ENCODE data around the gene ABHD6.

- TF ChIP-seq CTCF (IDR thresholded peaks at IDR 0.05; ENCODE audit: insufficient read depth, low read length) (no peak), POLR2AphosphoS5 (IDR thresholded peaks at IDR 0.05; ENCODE audit: low read depth) (no peak)
- TF ChIP-seq, protein P1, sequence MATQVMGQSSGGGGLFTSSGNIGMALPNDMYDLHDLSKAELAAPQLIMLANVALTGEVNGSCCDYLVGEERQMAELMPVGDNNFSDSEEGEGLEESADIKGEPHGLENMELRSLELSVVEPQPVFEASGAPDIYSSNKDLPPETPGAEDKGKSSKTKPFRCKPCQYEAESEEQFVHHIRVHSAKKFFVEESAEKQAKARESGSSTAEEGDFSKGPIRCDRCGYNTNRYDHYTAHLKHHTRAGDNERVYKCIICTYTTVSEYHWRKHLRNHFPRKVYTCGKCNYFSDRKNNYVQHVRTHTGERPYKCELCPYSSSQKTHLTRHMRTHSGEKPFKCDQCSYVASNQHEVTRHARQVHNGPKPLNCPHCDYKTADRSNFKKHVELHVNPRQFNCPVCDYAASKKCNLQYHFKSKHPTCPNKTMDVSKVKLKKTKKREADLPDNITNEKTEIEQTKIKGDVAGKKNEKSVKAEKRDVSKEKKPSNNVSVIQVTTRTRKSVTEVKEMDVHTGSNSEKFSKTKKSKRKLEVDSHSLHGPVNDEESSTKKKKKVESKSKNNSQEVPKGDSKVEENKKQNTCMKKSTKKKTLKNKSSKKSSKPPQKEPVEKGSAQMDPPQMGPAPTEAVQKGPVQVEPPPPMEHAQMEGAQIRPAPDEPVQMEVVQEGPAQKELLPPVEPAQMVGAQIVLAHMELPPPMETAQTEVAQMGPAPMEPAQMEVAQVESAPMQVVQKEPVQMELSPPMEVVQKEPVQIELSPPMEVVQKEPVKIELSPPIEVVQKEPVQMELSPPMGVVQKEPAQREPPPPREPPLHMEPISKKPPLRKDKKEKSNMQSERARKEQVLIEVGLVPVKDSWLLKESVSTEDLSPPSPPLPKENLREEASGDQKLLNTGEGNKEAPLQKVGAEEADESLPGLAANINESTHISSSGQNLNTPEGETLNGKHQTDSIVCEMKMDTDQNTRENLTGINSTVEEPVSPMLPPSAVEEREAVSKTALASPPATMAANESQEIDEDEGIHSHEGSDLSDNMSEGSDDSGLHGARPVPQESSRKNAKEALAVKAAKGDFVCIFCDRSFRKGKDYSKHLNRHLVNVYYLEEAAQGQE (IDR thresholded peaks at IDR 0.05; ENCODE audit: insufficient replicate concordance, low read depth) = no peak
These were observed 22.7 kb downstream of the ABHD6 start for GRCh38 chr3:58260261-58260731.
